ENCODE data around the gene ZBTB20. TPM values are rescaled to one million over a fixed set of nuclear protein-coding genes. Genes with fewer than 3 reads are reported as not detected.

ZBTB20 gene
- total and polyA plus RNA-seq, 10 of the 15 experiments (the other 5 are each of a cell fraction or from before 2014, with no cell fraction given) = 0.20 to 5.5 (median 2.2) TPM

DNA sequence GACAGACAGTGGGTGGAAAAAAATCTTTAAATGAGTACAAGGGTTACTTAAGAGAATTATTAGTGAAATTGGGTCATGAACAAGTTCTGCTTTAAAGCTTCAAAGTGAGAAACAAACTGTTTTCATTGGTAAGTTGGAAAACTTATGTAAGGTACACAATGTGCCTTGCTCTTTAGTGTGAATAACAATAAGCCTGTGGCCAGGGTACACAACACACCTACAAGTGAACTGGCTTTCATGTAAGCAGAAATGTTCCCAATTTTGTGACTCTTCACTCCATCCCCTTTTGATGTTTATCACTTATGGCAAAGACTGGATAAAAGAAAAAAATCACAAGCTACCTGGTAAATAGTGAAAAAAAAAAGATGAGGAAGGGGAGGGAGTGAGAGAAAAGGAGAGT lies 253.7 kb downstream of the ZBTB20 start:
- in situ Hi-C loops (cut with MboI) = no loop called here
- FAIRE-seq = no peak
- RAD21 ChIA-PET (ENCODE audit: unreplicated experiment) = no interaction called here

More for the DNA sequence above, 253.7 kb downstream of the ZBTB20 start:
- ATAC-seq (no peak), DNase-seq (ENCODE audit: low read depth, low spot score) (no peak)
- Histone ChIP-seq H3K27me3 (replicated peaks in 1 of 2; ENCODE audit: control insufficient read depth in 2 of 2, insufficient read depth in 2 of 2, low read length in 1 of 2) (no peaks in the 10 kb centered on the region), H3K79me2 (ENCODE audit: control insufficient read depth, insufficient read depth, low read length) (no peaks in the 10 kb centered on the region), H3K4me2 (ENCODE audit: control insufficient read depth, insufficient read depth) (no peak overlapping the region), H3K36me3 (ENCODE audit: control insufficient read depth in 2 of 2, insufficient read depth in 2 of 2, low read length in 1 of 2) (no peaks in the 10 kb centered on the region), H3K4me3 (no peak overlapping the region), H3K9me3 (replicated peaks; ENCODE audit: control insufficient read depth, insufficient read depth, low read length) (no peaks in the 10 kb centered on the region), H2AFZ (ENCODE audit: control insufficient read depth, low read depth, low read length) (no peak overlapping the region), H3K4me1 (ENCODE audit: control insufficient read depth, insufficient read depth, low read length) (no peaks in the 10 kb centered on the region), H3K9ac (ENCODE audit: control insufficient read depth, insufficient read depth, low read length) (no peak overlapping the region), H3K27ac (ENCODE audit: control insufficient read depth, insufficient read depth) (no peak overlapping the region), H4K20me1 (ENCODE audit: control insufficient read depth, insufficient read depth) (no peaks in the 10 kb centered on the region)
- no TSS peak for BruUV-seq (replicated peaks)
- ChIA-PET SMC1A (ENCODE audit: uncharacterized antibody, unreplicated experiment) (interaction anchor here (1.2 kb wide), 1 partner anchor 242 kb away, joined by 3 read pairs; no protein-coding TSS in a partner anchor), POLR2A (no interaction called here), CTCF (no interaction called here)
- TF ChIP-seq, protein P1, sequence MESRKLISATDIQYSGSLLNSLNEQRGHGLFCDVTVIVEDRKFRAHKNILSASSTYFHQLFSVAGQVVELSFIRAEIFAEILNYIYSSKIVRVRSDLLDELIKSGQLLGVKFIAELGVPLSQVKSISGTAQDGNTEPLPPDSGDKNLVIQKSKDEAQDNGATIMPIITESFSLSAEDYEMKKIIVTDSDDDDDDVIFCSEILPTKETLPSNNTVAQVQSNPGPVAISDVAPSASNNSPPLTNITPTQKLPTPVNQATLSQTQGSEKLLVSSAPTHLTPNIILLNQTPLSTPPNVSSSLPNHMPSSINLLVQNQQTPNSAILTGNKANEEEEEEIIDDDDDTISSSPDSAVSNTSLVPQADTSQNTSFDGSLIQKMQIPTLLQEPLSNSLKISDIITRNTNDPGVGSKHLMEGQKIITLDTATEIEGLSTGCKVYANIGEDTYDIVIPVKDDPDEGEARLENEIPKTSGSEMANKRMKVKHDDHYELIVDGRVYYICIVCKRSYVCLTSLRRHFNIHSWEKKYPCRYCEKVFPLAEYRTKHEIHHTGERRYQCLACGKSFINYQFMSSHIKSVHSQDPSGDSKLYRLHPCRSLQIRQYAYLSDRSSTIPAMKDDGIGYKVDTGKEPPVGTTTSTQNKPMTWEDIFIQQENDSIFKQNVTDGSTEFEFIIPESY (IDR thresholded peaks at IDR 0.05) = no peak
- no peak for TF ChIP-seq EZH2 (IDR thresholded peaks at IDR 0.05; ENCODE audit: borderline replicate concordance, control insufficient read depth, low read depth, low read length)
- TF ChIP-seq RAD21 (IDR thresholded peaks at IDR 0.05; ENCODE audit: insufficient read depth, low read depth, low read length) = no peak
- no peak for TF ChIP-seq TCF12 (IDR thresholded peaks at IDR 0.05; ENCODE audit: low read depth, low read length)
- TF ChIP-seq ETV6 (conservative IDR thresholded peaks at IDR 0.05 in 1 of 2, IDR thresholded peaks at IDR 0.05 in 1 of 2; ENCODE audit: borderline replicate concordance in 1 of 2, low read depth in 1 of 2) = no peak
- TF ChIP-seq TAF1 (IDR thresholded peaks at IDR 0.05; ENCODE audit: borderline replicate concordance, low read depth, low read length) = no peak
- TF ChIP-seq SMAD5 (IDR thresholded peaks at IDR 0.05; ENCODE audit: low read depth) = no peak
- TF ChIP-seq CHD4 (IDR thresholded peaks at IDR 0.05) = no peak
- TF ChIP-seq, protein P2, sequence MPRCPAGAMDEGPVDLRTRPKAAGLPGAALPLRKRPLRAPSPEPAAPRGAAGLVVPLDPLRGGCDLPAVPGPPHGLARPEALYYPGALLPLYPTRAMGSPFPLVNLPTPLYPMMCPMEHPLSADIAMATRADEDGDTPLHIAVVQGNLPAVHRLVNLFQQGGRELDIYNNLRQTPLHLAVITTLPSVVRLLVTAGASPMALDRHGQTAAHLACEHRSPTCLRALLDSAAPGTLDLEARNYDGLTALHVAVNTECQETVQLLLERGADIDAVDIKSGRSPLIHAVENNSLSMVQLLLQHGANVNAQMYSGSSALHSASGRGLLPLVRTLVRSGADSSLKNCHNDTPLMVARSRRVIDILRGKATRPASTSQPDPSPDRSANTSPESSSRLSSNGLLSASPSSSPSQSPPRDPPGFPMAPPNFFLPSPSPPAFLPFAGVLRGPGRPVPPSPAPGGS (IDR thresholded peaks at IDR 0.05; ENCODE audit: borderline replicate concordance, insufficient read depth, low read depth, low read length, poor library complexity, severe bottlenecking) = no peak
- intact Hi-C loops (cut with micrococcal nuclease; ENCODE audit: unreplicated experiment) = no loop called here
